Natural killer cell (primary cell): ENCODE measurements around the gene HIVEP3. TPM values are rescaled to one million over a fixed set of nuclear protein-coding genes. Genes with fewer than 3 reads are reported as not detected.

Source experiments
- ATAC-seq, 3 donors: fragments of 150-1000 bp in 2 of 3; fragments of 200-7000 bp in 1 of 3; cut with Tn5 transposase; 1 replicate in 1 of 3; 2 replicates in 2 of 3; pipeline ENCODE4 v1.10.0; 2021; ENCODE audit warnings: mild to moderate bottlenecking in 2 of 3, moderate library complexity in 2 of 3
- DNase-seq, 2 donors: peaks; one replicate each; pipeline versions ENCODE4 v3.0.0 to v3.0.0-alpha.2; 2013 to 2021; ENCODE audit warnings: mixed read lengths in 1 of 2
- H3K27ac ChIP-seq: one replicate; pipeline ENCODE4 v1.5.1; 2013; ENCODE audit warnings: mild to moderate bottlenecking, low read length
- H3K27me3 ChIP-seq: one replicate; pipeline ENCODE4 v1.6.1; 2013; ENCODE audit warnings: low read length; ENCODE audit not compliant: control insufficient read depth, insufficient read depth
- H3K36me3 ChIP-seq: one replicate; pipeline ENCODE4 v1.6.1; 2013; ENCODE audit warnings: low read length; ENCODE audit not compliant: control insufficient read depth, insufficient read depth
- H3K4me1 ChIP-seq: one replicate; pipeline ENCODE4 v1.6.1; 2013; ENCODE audit warnings: low read length; ENCODE audit not compliant: control insufficient read depth, insufficient read depth
- H3K4me3 ChIP-seq: one replicate; pipeline ENCODE4 v1.5.1; 2013; ENCODE audit warnings: low read length
- H3K9me3 ChIP-seq: one replicate; pipeline ENCODE4 v1.6.1; 2013; ENCODE audit warnings: low read length; ENCODE audit not compliant: control insufficient read depth, insufficient read depth
- H3K27ac Mint-ChIP-seq, 2 donors: one replicate each; pipeline ENCODE4 v1.8.0; 2022; ENCODE audit warnings: mild to moderate bottlenecking in 2 of 2, mixed read lengths in 2 of 2, moderate library complexity in 1 of 2
- H3K27me3 Mint-ChIP-seq, 2 donors: one replicate each; pipeline ENCODE4 v1.8.0; 2022; ENCODE audit warnings: low read depth in 2 of 2, mixed read lengths in 2 of 2
- H3K36me3 Mint-ChIP-seq: one replicate; pipeline ENCODE4 v1.8.0; 2022; ENCODE audit warnings: mixed read lengths
- H3K4me1 Mint-ChIP-seq, 2 donors: one replicate each; pipeline ENCODE4 v1.8.0; 2022; ENCODE audit warnings: mixed read lengths in 2 of 2
- H3K4me3 Mint-ChIP-seq: one replicate; pipeline ENCODE4 v1.8.0; 2022; ENCODE audit warnings: mild to moderate bottlenecking, moderate library complexity, mixed read lengths
- H3K9me3 Mint-ChIP-seq, 2 donors: one replicate each; pipeline ENCODE4 v1.8.0; 2022; ENCODE audit warnings: mixed read lengths in 2 of 2
- CTCF ChIP-seq: fragments of 200-600 bp; IDR thresholded peaks from one replicate; pipeline ENCODE4 v1.8.0; 2022; ENCODE audit warnings: antibody characterized with exemption
- WGBS: methylation state at CpG from one replicate; pipeline ENCODE4 v1.1.7; 2013; ENCODE audit warnings: missing lambda C conversion rate; ENCODE audit not compliant: insufficient coverage; 5-methylcytosine and 5-hydroxymethylcytosine counted together
- intact Hi-C: fragments of 100-400 bp; cut with micrococcal nuclease; formaldehyde crosslinking; loops from one replicate; pipeline ENCODE4 v1.14.2; 2022
- total RNA-seq, 4 donors: library from RNA; stranded (reverse); fragments of 120-200 nt in 1 of 4; gene quantifications; one replicate each; pipeline versions ENCODE4 v1.2.3 to v1.2.4, GENCODE V29; 2013 to 2022

Gene HIVEP3
- total RNA-seq, 3 donors from 2014 or later (not counting 1 experiment from before 2014, with no cell fraction given): 26.2 to 35.2 (median 29.8) TPM

DNA sequence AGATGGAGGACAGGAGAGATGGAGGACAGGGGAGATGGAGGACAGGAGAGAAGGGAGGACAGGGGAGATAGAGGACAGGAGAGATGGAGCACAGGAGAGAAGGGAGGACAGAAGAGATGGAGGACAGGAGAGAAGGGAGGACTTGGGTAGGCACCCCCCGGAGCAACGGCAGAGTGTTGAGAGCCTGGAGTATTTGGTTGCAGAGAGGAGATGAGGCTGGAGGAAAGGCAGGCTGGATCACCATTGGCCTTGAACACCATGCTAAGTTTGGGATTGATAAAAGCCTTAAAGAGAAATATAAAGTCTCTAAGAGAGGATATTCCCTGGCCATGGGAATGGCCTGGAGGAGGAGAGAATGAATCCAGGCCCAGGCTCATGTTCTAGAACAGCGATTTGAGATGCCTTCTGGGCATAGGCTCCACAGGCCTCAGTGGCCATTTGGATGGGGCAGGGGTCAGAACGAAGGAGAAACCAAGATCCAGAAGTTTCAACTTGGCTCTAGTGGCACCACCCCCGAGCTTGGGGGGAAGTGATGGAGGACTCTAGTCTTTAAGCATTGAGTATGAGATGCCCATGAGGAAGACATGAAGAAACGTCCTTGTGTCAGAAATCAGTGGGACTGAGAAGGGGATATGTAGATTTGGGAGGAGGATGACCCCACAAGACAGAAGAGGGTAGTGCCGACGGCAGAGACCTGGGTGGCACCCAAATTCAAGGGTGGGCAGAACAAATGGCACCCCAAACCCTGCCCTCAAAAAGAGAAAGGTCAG is 386.3 kb downstream of the HIVEP3 start:
- no peaks in the 10 kb centered on the region for H3K36me3 Mint-ChIP-seq
- WGBS: 87% methylated on average over 8 of the region's 8 CpGs
- no peak for TF ChIP-seq CTCF
- ATAC-seq: no peak
- no peak for DNase-seq
- H3K9me3 Mint-ChIP-seq: peaks cover 3 to 6% of the 10 kb centered on the region in 2 donors
- H3K27me3 Mint-ChIP-seq: no peaks in the 10 kb centered on the region
- no peaks in the 10 kb centered on the region for H3K4me1 ChIP-seq
- no peak overlapping the region for H3K27ac ChIP-seq
- peak overlapping the region; percentile 16 to 48 for H3K27ac Mint-ChIP-seq
- peak overlapping the region; percentile 17 for H3K4me3 Mint-ChIP-seq
- H3K4me1 Mint-ChIP-seq: peaks cover 18 to 42% of the 10 kb centered on the region in 2 donors
- peaks cover 6% of the 10 kb centered on the region for H3K9me3 ChIP-seq
- intact Hi-C loops: no loop called here
- no peaks in the 10 kb centered on the region for H3K36me3 ChIP-seq
- H3K27me3 ChIP-seq: no peaks in the 10 kb centered on the region
- H3K4me3 ChIP-seq: no peak overlapping the region

DNA sequence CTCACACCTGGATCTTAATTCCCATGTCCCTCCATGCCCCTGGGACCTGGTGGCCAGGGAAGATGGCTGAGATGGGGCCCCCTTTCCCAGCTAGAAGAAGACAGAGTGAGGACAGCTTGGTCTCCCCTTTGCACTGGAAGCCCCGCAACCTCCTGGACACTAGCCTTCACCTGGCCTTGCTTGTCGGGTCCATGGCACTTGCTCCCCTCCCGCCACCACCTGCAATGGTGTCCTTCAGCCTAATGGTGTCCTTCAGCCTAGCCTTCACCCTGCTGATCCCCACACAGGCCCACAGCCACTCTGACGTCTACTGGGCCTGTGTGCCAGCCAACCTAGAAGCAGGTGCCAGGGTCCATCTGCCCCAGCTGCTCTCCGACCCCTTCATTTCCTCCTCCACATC is 388.3 kb downstream of the HIVEP3 start:
- H3K27me3 ChIP-seq: no peaks in the 10 kb centered on the region
- Mint-ChIP-seq H3K4me1 (peaks cover 12 to 42% of the 10 kb centered on the region in 2 donors), H3K27ac (peak overlapping the region; percentile 64 to 83), H3K9me3 (peaks cover 6 to 8% of the 10 kb centered on the region in 2 donors), H3K27me3 (no peaks in the 10 kb centered on the region), H3K4me3 (no peak overlapping the region), H3K36me3 (no peaks in the 10 kb centered on the region)
- intact Hi-C loops: no loop called here
- no peaks in the 10 kb centered on the region for H3K36me3 ChIP-seq
- H3K9me3 ChIP-seq: peaks cover 10% of the 10 kb centered on the region
- H3K27ac ChIP-seq: no peak overlapping the region
- TF ChIP-seq CTCF: no peak
- ATAC-seq (no peak), DNase-seq (no peak)
- H3K4me1 ChIP-seq: no peaks in the 10 kb centered on the region
- no peak overlapping the region for H3K4me3 ChIP-seq
- WGBS: 95% methylated on average over 4 of the region's 5 CpGs

DNA sequence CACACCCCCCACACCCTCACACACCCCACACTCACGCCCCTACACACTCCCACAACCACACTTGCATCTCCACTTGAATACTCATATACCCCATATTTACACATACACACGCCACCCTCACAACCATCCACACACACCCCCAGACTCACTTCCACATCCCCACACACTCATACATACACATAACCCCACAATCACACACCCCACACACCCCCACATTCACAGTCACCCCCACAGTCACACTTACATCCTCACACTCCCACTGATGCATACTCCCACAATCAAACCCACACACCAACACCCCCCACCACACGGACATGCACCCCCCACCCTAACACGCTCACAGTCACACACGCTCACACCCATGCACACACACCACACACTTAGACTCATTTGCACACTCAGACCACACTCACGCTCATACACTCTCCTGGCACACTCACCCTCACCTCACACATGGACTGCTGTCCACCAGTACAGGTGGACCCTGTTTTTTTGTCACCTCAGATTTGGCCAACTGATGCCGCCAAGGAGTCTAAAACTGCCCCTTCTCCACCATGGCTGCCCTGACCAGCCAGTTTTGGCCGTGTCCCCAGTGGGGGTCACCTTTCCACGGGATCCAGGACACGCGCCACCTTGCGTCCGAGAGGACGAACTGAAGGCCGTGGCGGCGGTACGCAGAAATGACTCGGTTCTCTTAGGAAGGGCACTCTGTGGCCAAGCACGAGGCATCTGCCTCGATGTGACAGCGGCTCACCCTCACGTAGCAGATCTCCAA is 388.9 kb downstream of the HIVEP3 start:
- Mint-ChIP-seq H3K27ac (peak overlapping the region; percentile 64 to 83), H3K4me1 (peaks cover 12 to 42% of the 10 kb centered on the region in 2 donors), H3K27me3 (no peaks in the 10 kb centered on the region), H3K4me3 (no peak overlapping the region), H3K9me3 (peaks cover 6 to 8% of the 10 kb centered on the region in 2 donors), H3K36me3 (no peaks in the 10 kb centered on the region)
- no peaks in the 10 kb centered on the region for H3K36me3 ChIP-seq
- ATAC-seq (no peak), DNase-seq (no peak)
- WGBS: 96% methylated on average over 23 of the region's 23 CpGs
- TF ChIP-seq CTCF: no peak
- H3K27me3 ChIP-seq: no peaks in the 10 kb centered on the region
- no peak overlapping the region for H3K27ac ChIP-seq
- no peaks in the 10 kb centered on the region for H3K4me1 ChIP-seq
- H3K4me3 ChIP-seq: no peak overlapping the region
- H3K9me3 ChIP-seq: peaks cover 10% of the 10 kb centered on the region
- intact Hi-C loops: no loop called here
